PC-9 (cell line): ENCODE results near the gene FAM83G. TPM values are rescaled to one million over a fixed set of nuclear protein-coding genes. Genes with fewer than 3 reads are reported as not detected.

ENCODE experiments used
- BruUV-seq: library from RNA; stranded (reverse); fragments of 400-500 nt; replicated peaks from 2 replicates; lab custom pipeline; 2021; lab: Mats Ljungman, UMichigan
- CTCF ChIA-PET: fragments of 300-600 bp; sonication (Branson Sonifier 250); formaldehyde crosslinking; loops from one replicate; lab custom pipeline; 2022; ENCODE audit warnings: antibody characterized with exemption; lab: Charles Lee
- POLR2A ChIA-PET: fragments of 300-600 bp; sonication (Branson Sonifier 250); formaldehyde crosslinking; loops from one replicate; lab custom pipeline; 2022; ENCODE audit warnings: antibody characterized with exemption; ENCODE audit not compliant: unreplicated experiment; lab: Charles Lee
- DNase-seq, 2 experiments: peaks; one replicate each; pipeline versions ENCODE4 v3.0.0 to v3.0.0-alpha.2; 2015 to 2022; ENCODE audit warnings: mixed read lengths in 1 of 2
- H2AFZ ChIP-seq: fragments of 200-600 bp; sonication (generic); 2 replicates; pipeline ENCODE4 v1.8.1; 2017; ENCODE audit warnings: antibody characterized with exemption
- H3F3A ChIP-seq: fragments of 200-600 bp; sonication (generic); 2 replicates; pipeline ENCODE4 v1.8.1; 2017; ENCODE audit warnings: antibody characterized with exemption, mild to moderate bottlenecking, low read depth; ENCODE audit not compliant: insufficient read depth
- H3K27ac ChIP-seq: fragments of 200-600 bp; sonication (generic); 2 replicates; pipeline ENCODE4 v1.6.1; 2016; ENCODE audit warnings: mixed run types
- H3K27me3 ChIP-seq: fragments of 200-600 bp; sonication (generic); 2 replicates; pipeline ENCODE4 v1.6.1; 2016; ENCODE audit warnings: low read depth, mixed run types; ENCODE audit not compliant: insufficient read depth
- H3K36me3 ChIP-seq: fragments of 200-600 bp; sonication (generic); 2 replicates; pipeline ENCODE4 v1.6.1; 2016; ENCODE audit warnings: low read depth, mixed run types
- H3K4me1 ChIP-seq: fragments of 200-600 bp; sonication (generic); replicated peaks from 2 replicates; pipeline ENCODE4 v1.6.1; 2016; ENCODE audit warnings: mixed run types; ENCODE audit not compliant: insufficient read depth
- H3K4me2 ChIP-seq: fragments of 200-600 bp; sonication (generic); 2 replicates; pipeline ENCODE4 v1.6.1; 2017; ENCODE audit warnings: mixed run types
- H3K4me3 ChIP-seq: fragments of 200-600 bp; sonication (generic); 2 replicates; pipeline ENCODE4 v1.6.1; 2016; ENCODE audit warnings: mixed run types
- H3K79me2 ChIP-seq: fragments of 200-600 bp; sonication (generic); 2 replicates; pipeline ENCODE4 v1.6.1; 2017; ENCODE audit warnings: low read depth, mixed run types
- H3K9me2 ChIP-seq: fragments of 200-600 bp; sonication (generic); 2 replicates; pipeline ENCODE4 v1.8.1; 2017; ENCODE audit warnings: mild to moderate bottlenecking; ENCODE audit not compliant: insufficient read depth
- H3K9me3 ChIP-seq: fragments of 200-600 bp; sonication (generic); 2 replicates; pipeline ENCODE4 v1.8.1; 2016; ENCODE audit warnings: low read depth; ENCODE audit not compliant: insufficient read depth
- H4K20me1 ChIP-seq: fragments of 200-600 bp; sonication (generic); 2 replicates; pipeline ENCODE4 v1.8.1; 2017; ENCODE audit not compliant: insufficient read depth
- EZH2 ChIP-seq: fragments of 200-600 bp; sonication (generic); IDR thresholded peaks from 2 replicates; pipeline ENCODE4 v1.8.0; 2017; ENCODE audit warnings: antibody characterized with exemption, low read depth
- intact Hi-C: fragments of 100-400 bp; cut with micrococcal nuclease; formaldehyde crosslinking; loops from one replicate; pipeline ENCODE4 v1.10.0; 2022; ENCODE audit not compliant: unreplicated experiment
- total RNA-seq: library from RNA; stranded (reverse); gene quantifications from 2 replicates; pipeline ENCODE4 v1.2.3, GENCODE V29; 2021
- TF ChIP-seq, protein P1 (sequence below): fragments of 200-600 bp; sonication (generic); conservative IDR thresholded peaks from 2 replicates; pipeline ENCODE4 v1.6.1; 2017; ENCODE audit warnings: mixed run types, antibody characterized with exemption, mild to moderate bottlenecking, moderate library complexity

FAM83G gene
- total RNA-seq, 1 experiment from 2014 or later, result 30.2 TPM

DNA sequence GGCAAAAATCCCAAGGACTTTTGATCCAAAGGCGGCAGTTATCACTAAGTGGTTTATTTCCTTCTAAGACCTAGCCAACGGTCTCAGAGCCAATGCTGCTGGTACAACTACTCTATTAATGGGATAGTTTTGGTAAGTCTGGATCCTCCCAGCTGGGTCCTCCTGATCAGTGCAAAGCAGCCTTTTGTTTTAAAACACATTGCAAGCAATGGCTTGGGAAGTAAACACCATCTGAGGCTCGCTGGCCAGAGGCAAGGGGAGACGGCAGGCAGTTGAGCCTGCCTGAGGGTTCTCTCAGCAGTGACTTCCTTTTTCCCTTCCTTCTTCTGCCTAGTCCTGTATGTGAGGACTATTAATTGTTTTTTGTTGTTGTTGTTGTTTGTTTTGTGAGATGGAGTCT, 54.2 kb downstream of the FAM83G start:
- H3K79me2 ChIP-seq, result no peaks in the 10 kb centered on the region
- no peaks in the 10 kb centered on the region for H3K36me3 ChIP-seq
- no peak overlapping the region for H2AFZ ChIP-seq
- ChIA-PET CTCF (no interaction called here), POLR2A (no interaction called here)
- no peak for DNase-seq
- TF ChIP-seq, protein P1, sequence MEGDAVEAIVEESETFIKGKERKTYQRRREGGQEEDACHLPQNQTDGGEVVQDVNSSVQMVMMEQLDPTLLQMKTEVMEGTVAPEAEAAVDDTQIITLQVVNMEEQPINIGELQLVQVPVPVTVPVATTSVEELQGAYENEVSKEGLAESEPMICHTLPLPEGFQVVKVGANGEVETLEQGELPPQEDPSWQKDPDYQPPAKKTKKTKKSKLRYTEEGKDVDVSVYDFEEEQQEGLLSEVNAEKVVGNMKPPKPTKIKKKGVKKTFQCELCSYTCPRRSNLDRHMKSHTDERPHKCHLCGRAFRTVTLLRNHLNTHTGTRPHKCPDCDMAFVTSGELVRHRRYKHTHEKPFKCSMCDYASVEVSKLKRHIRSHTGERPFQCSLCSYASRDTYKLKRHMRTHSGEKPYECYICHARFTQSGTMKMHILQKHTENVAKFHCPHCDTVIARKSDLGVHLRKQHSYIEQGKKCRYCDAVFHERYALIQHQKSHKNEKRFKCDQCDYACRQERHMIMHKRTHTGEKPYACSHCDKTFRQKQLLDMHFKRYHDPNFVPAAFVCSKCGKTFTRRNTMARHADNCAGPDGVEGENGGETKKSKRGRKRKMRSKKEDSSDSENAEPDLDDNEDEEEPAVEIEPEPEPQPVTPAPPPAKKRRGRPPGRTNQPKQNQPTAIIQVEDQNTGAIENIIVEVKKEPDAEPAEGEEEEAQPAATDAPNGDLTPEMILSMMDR, result no peak
- TF ChIP-seq EZH2, result no peak
- H3K27ac ChIP-seq, result no peak overlapping the region
- intact Hi-C loops, result no loop called here
- no peaks in the 10 kb centered on the region for H3F3A ChIP-seq
- no peaks in the 10 kb centered on the region for H3K9me3 ChIP-seq
- H4K20me1 ChIP-seq, result no peaks in the 10 kb centered on the region
- no TSS peak for BruUV-seq
- H3K27me3 ChIP-seq, result peaks cover 5% of the 10 kb centered on the region; the same call in 1 of the 2 replicates
- peaks cover 14% of the 10 kb centered on the region; the same call in 1 of the 2 replicates for H3K4me1 ChIP-seq
- no peak overlapping the region for H3K4me3 ChIP-seq
- no peaks in the 10 kb centered on the region for H3K9me2 ChIP-seq
- H3K4me2 ChIP-seq, result no peak overlapping the region

DNA sequence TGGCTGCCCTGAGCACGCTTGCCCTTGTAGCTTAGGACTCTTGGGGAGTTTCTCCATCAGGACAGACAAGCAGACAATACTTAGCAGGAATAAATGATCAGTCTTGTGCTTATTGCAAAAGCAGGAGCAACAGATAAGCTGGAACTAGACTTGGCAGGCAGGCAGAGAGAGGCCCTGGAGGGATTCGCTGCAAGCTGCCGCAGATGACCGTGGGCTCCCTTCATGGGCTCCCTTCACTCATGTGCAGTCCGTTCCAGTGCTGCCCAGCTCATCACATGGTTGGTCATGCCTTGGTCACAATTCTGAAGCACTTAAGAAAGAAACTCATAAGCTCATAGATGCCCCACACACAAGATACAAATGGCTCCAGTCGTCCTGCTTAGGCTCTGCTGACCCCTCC, 55.0 kb downstream of the FAM83G start:
- peaks cover 14% of the 10 kb centered on the region; the same call in 1 of the 2 replicates for H3K4me1 ChIP-seq
- H3K9me2 ChIP-seq, result no peaks in the 10 kb centered on the region
- H3K36me3 ChIP-seq, result no peaks in the 10 kb centered on the region
- H3K9me3 ChIP-seq, result no peaks in the 10 kb centered on the region
- ChIA-PET POLR2A (no interaction called here), CTCF (no interaction called here)
- no peak overlapping the region for H3K4me2 ChIP-seq
- H3K27ac ChIP-seq, result no peak overlapping the region
- no peak overlapping the region for H2AFZ ChIP-seq
- peaks cover 12% of the 10 kb centered on the region; the same call in 1 of the 2 replicates for H3K27me3 ChIP-seq
- no peaks in the 10 kb centered on the region for H4K20me1 ChIP-seq
- no peaks in the 10 kb centered on the region for H3K79me2 ChIP-seq
- TF ChIP-seq EZH2, result no peak
- TF ChIP-seq, protein P1, result no peak
- intact Hi-C loops, result no loop called here
- DNase-seq, result no peak
- BruUV-seq, result no TSS peak
- no peak overlapping the region for H3K4me3 ChIP-seq
- no peaks in the 10 kb centered on the region for H3F3A ChIP-seq

DNA sequence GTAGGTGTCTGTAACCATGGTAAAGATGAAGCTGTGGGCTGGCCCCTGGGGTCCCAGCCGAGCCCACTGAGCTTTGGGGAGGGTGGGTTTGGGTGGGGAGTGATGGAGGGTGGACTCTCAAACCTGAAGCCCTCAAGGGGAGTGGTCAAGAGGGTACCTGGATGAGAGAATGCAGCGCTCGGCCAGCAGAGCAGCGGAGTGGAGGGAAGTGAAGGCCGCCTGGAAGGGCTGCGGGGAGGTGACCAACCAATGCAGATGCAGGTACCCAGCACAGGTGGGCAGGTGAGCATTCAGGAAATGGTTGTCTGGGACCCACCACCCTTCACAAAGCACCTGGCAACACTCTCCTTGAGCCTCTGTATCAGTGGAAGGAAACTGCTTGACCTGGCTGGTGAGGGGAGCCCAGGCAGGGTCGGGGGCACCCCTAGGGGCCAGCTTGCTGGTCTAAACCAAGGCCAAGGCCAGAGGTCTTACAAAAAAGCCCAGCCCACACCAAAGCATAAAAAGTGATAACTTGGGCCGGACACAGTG, 56.0 kb downstream of the FAM83G start:
- H3K27ac ChIP-seq, result no peak overlapping the region
- no peak overlapping the region for H2AFZ ChIP-seq
- CTCF ChIA-PET, result no interaction called here
- H3K36me3 ChIP-seq, result no peaks in the 10 kb centered on the region
- no peak for TF ChIP-seq EZH2
- TF ChIP-seq, protein P1, result no peak
- H3K9me3 ChIP-seq, result no peaks in the 10 kb centered on the region
- H3K79me2 ChIP-seq, result no peaks in the 10 kb centered on the region
- no peaks in the 10 kb centered on the region for H3K9me2 ChIP-seq
- H3K4me2 ChIP-seq, result no peak overlapping the region
- POLR2A ChIA-PET, result no interaction called here
- H4K20me1 ChIP-seq, result no peaks in the 10 kb centered on the region
- peaks cover 12% of the 10 kb centered on the region; the same call in 1 of the 2 replicates for H3K27me3 ChIP-seq
- no peaks in the 10 kb centered on the region for H3F3A ChIP-seq
- no TSS peak for BruUV-seq
- intact Hi-C loops, result no loop called here
- H3K4me3 ChIP-seq, result no peak overlapping the region
- DNase-seq, result no peak
- H3K4me1 ChIP-seq, result peaks cover 14% of the 10 kb centered on the region; the same call in 1 of the 2 replicates
